Fibroblast of peridontal ligament (primary cell): ENCODE results near the gene C1RL.

Source experiments
- DNase-seq: peaks from one replicate; pipeline ENCODE4 v3.0.0-alpha.2; 2010; ENCODE audit errors: extremely low read depth

C1RL gene

GRCh38 chr12:7092229-7092985, 16.6 kb downstream of the C1RL start, which contains the start of gene C1R:
TSS of gene C1R (minus strand) at chr12:7092445. CDS start at chr12:7092388, 57 bp downstream.
- peak; percentile 97 for DNase-seq

- DNase-seq: no peak
Measured at GRCh38 chr12:7091660-7092228, 17.3 kb downstream of the C1RL start.

GRCh38 chr12:7091171-7091570, 17.8 kb downstream of the C1RL start:
- DNase-seq: no peak

GRCh38 chr12:7090222-7090998, 18.6 kb downstream of the C1RL start:
- no peak for DNase-seq

GRCh38 chr12:7089196-7089871, 19.7 kb downstream of the C1RL start:
- DNase-seq: no peak

GRCh38 chr12:7083125-7083524, 25.9 kb downstream of the C1RL start:
- no peak for DNase-seq

- no peak for DNase-seq
Measured at GRCh38 chr12:7081037-7081436, 28.0 kb downstream of the C1RL start.

- DNase-seq: peak; percentile 54
Measured at GRCh38 chr12:7079826-7080125, 29.2 kb downstream of the C1RL start.

GRCh38 chr12:7078163-7078562, 30.9 kb downstream of the C1RL start:
- no peak for DNase-seq

- no peak for DNase-seq
Measured at GRCh38 chr12:7076493-7076892, 32.5 kb downstream of the C1RL start.

- peak; percentile 96 for DNase-seq
Measured at GRCh38 chr12:7075939-7076338, 33.1 kb downstream of the C1RL start.

GRCh38 chr12:7075518-7075917, 33.5 kb downstream of the C1RL start:
- no peak for DNase-seq

GRCh38 chr12:7073946-7074345, 35.1 kb downstream of the C1RL start:
- DNase-seq: no peak

- DNase-seq: no peak
Measured at GRCh38 chr12:7072554-7072953, 36.5 kb downstream of the C1RL start.

GRCh38 chr12:7072035-7072434, 37.0 kb downstream of the C1RL start:
- no peak for DNase-seq

- DNase-seq: no peak
Measured at GRCh38 chr12:7069386-7069785, 39.6 kb downstream of the C1RL start.

- DNase-seq: no peak
Measured at GRCh38 chr12:7068994-7069346, 40.0 kb downstream of the C1RL start.

GRCh38 chr12:7068240-7068993, 40.6 kb downstream of the C1RL start:
- no peak for DNase-seq

- DNase-seq: no peak
Measured at GRCh38 chr12:7067096-7067495, 41.9 kb downstream of the C1RL start.

GRCh38 chr12:7066596-7066995, 42.4 kb downstream of the C1RL start:
- DNase-seq: no peak

GRCh38 chr12:7065073-7065623, 43.9 kb downstream of the C1RL start:
- DNase-seq: no peak
